Measurements from ENCODE around the gene MYH10.
A peak's percentile ranks its signal among the peaks of the same experiment; 100 is the strongest.

MYH10 gene

GRCh38 chr17:8628609-8629169 is 1.8 kb downstream of the MYH10 start:
- Histone ChIP-seq H3K4me1 (ENCODE audit: control insufficient read depth, insufficient read depth, low read length) (peaks cover 24% of the 10 kb centered on the region), H3K36me3 (ENCODE audit: control insufficient read depth in 2 of 2, insufficient read depth in 1 of 2, low read length in 2 of 2) (peaks cover 3 to 4% of the 10 kb centered on the region in 2 experiments; a peak in 2 of 3 replicates), H3K9me3 (ENCODE audit: control insufficient read depth, insufficient read depth, low read depth, low read length) (no peaks in the 10 kb centered on the region), H3K27ac (ENCODE audit: extremely low read depth, low read depth, low read length) (peak overlapping the region; percentile 50), H3K4me3 (ENCODE audit: low read depth, low read length) (peak overlapping the region; percentile 92)
- ChIA-PET POLR2A (interaction anchor here (0.6 to 2.9 kb wide), 2 partner anchors 20 to 193 kb away, joined by 3 to 18 read pairs; partner anchors contain the start of gene NDEL1), CTCF (interaction anchor here (1.7 kb wide), 1 partner anchor 54 kb away, joined by 6 read pairs; no protein-coding TSS in a partner anchor)
- TF ChIP-seq IKZF3 (tag by site-specific recombination; IDR thresholded peaks at IDR 0.05) (0 out of 2 replicates have a peak, but pooled peaks have one; percentile 23), REST (tag by site-specific recombination; IDR thresholded peaks at IDR 0.05) (0 out of 2 replicates have a peak, but pooled peaks have one; percentile 1), ZNF561 (tag by site-specific recombination; IDR thresholded peaks at IDR 0.05; ENCODE audit: borderline replicate concordance) (no peak), ZNF600 (tag by site-specific recombination; IDR thresholded peaks at IDR 0.05) (peak; percentile 78), ZNF391 (tag by site-specific recombination; IDR thresholded peaks at IDR 0.05; ENCODE audit: borderline replicate concordance, low read depth) (no peak)

- H3K4me1 ChIP-seq (ENCODE audit: control insufficient read depth, insufficient read depth, low read length), result peaks cover 28% of the 10 kb centered on the region
- H3K27ac ChIP-seq (ENCODE audit: extremely low read depth, low read depth, low read length), result peak overlapping the region; percentile 50; the same call in 1 of the 2 replicates
- H3K9me3 ChIP-seq (ENCODE audit: control insufficient read depth, insufficient read depth, low read depth, low read length), result no peaks in the 10 kb centered on the region
- TF ChIP-seq GLIS1 (tag by site-specific recombination; IDR thresholded peaks at IDR 0.05) (peak; percentile 63), ZBTB10 (tag by site-specific recombination; IDR thresholded peaks at IDR 0.05) (no peak), MZF1 (tag by site-specific recombination; IDR thresholded peaks at IDR 0.05; ENCODE audit: borderline replicate concordance) (peak; percentile 49; the same call in 1 of the 2 replicates), ZSCAN16 (tag by site-specific recombination; IDR thresholded peaks at IDR 0.05) (no peak), ZNF660 (tag by site-specific recombination; IDR thresholded peaks at IDR 0.05) (no peak), MEIS1 (CRISPR knock-in tag; IDR thresholded peaks at IDR 0.05; ENCODE audit: borderline replicate concordance) (0 out of 2 replicates have a peak, but pooled peaks have one; percentile 45), PRDM10 (tag by site-specific recombination; IDR thresholded peaks at IDR 0.05) (no peak), ZNF335 (tag by site-specific recombination; conservative IDR thresholded peaks at IDR 0.05) (no peak), SP7 (tag by site-specific recombination; IDR thresholded peaks at IDR 0.05) (0 out of 2 replicates have a peak, but pooled peaks have one; percentile 13), KLF10 (tag by site-specific recombination; IDR thresholded peaks at IDR 0.05) (peak; percentile 30; the same call in 1 of the 2 replicates), REST (tag by site-specific recombination; IDR thresholded peaks at IDR 0.05) (0 out of 2 replicates have a peak, but pooled peaks have one; percentile 48)
- H3K4me3 ChIP-seq (ENCODE audit: low read depth, low read length), result no peak overlapping the region
- CTCF ChIA-PET, result interaction anchor here (1.7 kb wide), 1 partner anchor 54 kb away, joined by 6 read pairs; no protein-coding TSS in a partner anchor
- H3K36me3 ChIP-seq (ENCODE audit: control insufficient read depth in 2 of 2, insufficient read depth in 1 of 2, low read length in 2 of 2), result peaks cover 3 to 7% of the 10 kb centered on the region in 2 experiments; a peak in 2 of 3 replicates
- POLR2A ChIA-PET, result interaction anchor here (0.6 to 2.9 kb wide), 2 partner anchors 21 to 192 kb away, joined by 3 to 18 read pairs; partner anchors contain the start of gene NDEL1
Measured at GRCh38 chr17:8628172-8628571, 2.4 kb downstream of the MYH10 start.
